Activated CD4-positive, alpha-beta T cell treated with anti-CD3 and anti-CD28 coated beads, Interleukin-2, amount 50 U/mL, for 1 hour (primary cell): Measurements from ENCODE around the gene ADCY4.
A peak's percentile ranks its signal among the peaks of the same experiment; 100 is the strongest.
"Not testable (repeated sequence)": the region's sequence is repeated elsewhere in the genome, so short reads cannot be mapped to it uniquely, and the experiment has no call there.

Experiments used
- DNase-seq: peaks from one replicate; pipeline ENCODE4 v3.0.0-alpha.2; 2020

Gene ADCY4

GRCh38 chr14:24366721-24367513 lies 32.0 kb upstream of the ADCY4 start:
- no peak for DNase-seq

GRCh38 chr14:24366413-24366720 lies 31.5 kb upstream of the ADCY4 start:
- no peak for DNase-seq

GRCh38 chr14:24365600-24366412 lies 30.9 kb upstream of the ADCY4 start:
- peak; percentile 49 for DNase-seq

GRCh38 chr14:24364841-24365240 lies 30.0 kb upstream of the ADCY4 start:
- no peak for DNase-seq

- DNase-seq: no peak
Observed at GRCh38 chr14:24363401-24363800, 28.5 kb upstream of the ADCY4 start.

- no peak for DNase-seq
Observed at GRCh38 chr14:24362241-24362960, 27.5 kb upstream of the ADCY4 start.

GRCh38 chr14:24361326-24361725 lies 26.5 kb upstream of the ADCY4 start:
- DNase-seq: no peak

GRCh38 chr14:24360281-24360680 lies 25.4 kb upstream of the ADCY4 start:
- no peak for DNase-seq

- DNase-seq: no peak
Observed at GRCh38 chr14:24356208-24356607, 21.3 kb upstream of the ADCY4 start.

- no peak for DNase-seq
Observed at GRCh38 chr14:24355009-24355408, 20.1 kb upstream of the ADCY4 start.

GRCh38 chr14:24354482-24354825 lies 19.6 kb upstream of the ADCY4 start:
- not testable (repeated sequence) for DNase-seq

GRCh38 chr14:24353559-24354481 lies 18.9 kb upstream of the ADCY4 start:
- DNase-seq: no peak

- DNase-seq: no peak
Observed at GRCh38 chr14:24351517-24351916, 16.6 kb upstream of the ADCY4 start.

- no peak for DNase-seq
Observed at GRCh38 chr14:24349742-24350141, 14.9 kb upstream of the ADCY4 start.

- DNase-seq: no peak
Observed at GRCh38 chr14:24348186-24348585, 13.3 kb upstream of the ADCY4 start.

GRCh38 chr14:24347134-24347533 lies 12.3 kb upstream of the ADCY4 start:
- no peak for DNase-seq

GRCh38 chr14:24343795-24344660 lies 9.2 kb upstream of the ADCY4 start:
- no peak for DNase-seq

GRCh38 chr14:24342889-24343288 lies 8.0 kb upstream of the ADCY4 start:
- DNase-seq: no peak

GRCh38 chr14:24340606-24341005 lies 5.7 kb upstream of the ADCY4 start:
- no peak for DNase-seq

- DNase-seq: peak; percentile 65
Observed at GRCh38 chr14:24339284-24340151, 4.6 kb upstream of the ADCY4 start, which contains the start of gene RIPK3. TSS of gene RIPK3 (minus strand) at chr14:24339991. CDS start at chr14:24339826, 165 bp downstream.

- no peak for DNase-seq
Observed at GRCh38 chr14:24338843-24339242, 4.0 kb upstream of the ADCY4 start.
